ENCODE measurements around the gene AGBL4. TPM values are rescaled to one million over a fixed set of nuclear protein-coding genes. Genes with fewer than 3 reads are reported as not detected.

Gene AGBL4
- polyA plus RNA-seq, 3 donors = 0.05 TPM; not detected in 2

GRCh38 chr1:48940962-48941732 lies 1082.6 kb downstream of the AGBL4 start:
- H3K9ac ChIP-seq (ENCODE audit: insufficient read depth, low read length, poor library complexity, severe bottlenecking) = no peak overlapping the region
- Mint-ChIP-seq H3K4me1 (no peaks in the 10 kb centered on the region), H3K27ac (no peak overlapping the region), H3K4me3 (no peak overlapping the region), H3K27me3 (ENCODE audit: low read depth in 3 of 3) (peaks cover 0 to 8% (median 5%) of the 10 kb centered on the region in 3 donors), H3K36me3 (no peaks in the 10 kb centered on the region), H3K9me3 (peaks cover 0 to 2% (median 0%) of the 10 kb centered on the region in 7 donors)
- no peaks in the 10 kb centered on the region for H3K36me3 ChIP-seq (replicated peaks in 1 of 2; ENCODE audit: control insufficient read depth in 1 of 2, insufficient read depth in 2 of 2, low read length in 2 of 2)
- intact Hi-C loops (cut with micrococcal nuclease) = no loop called here
- no peaks in the 10 kb centered on the region for H4K20me1 ChIP-seq (ENCODE audit: insufficient read depth, low read length)
- no peak overlapping the region for H3K4me3 ChIP-seq (replicated peaks in 1 of 3; ENCODE audit: low read depth in 2 of 3, low read length in 3 of 3)
- no peak overlapping the region for H3K27ac ChIP-seq (ENCODE audit: low read depth in 1 of 2, low read length in 2 of 2)
- H3K79me2 ChIP-seq (ENCODE audit: insufficient read depth, low read length) = no peaks in the 10 kb centered on the region
- no peak overlapping the region for H2AFZ ChIP-seq (ENCODE audit: insufficient read depth, low read depth, low read length, poor library complexity, severe bottlenecking)
- H3K4me1 ChIP-seq (ENCODE audit: control insufficient read depth in 1 of 2, insufficient read depth in 2 of 2, low read length in 2 of 2) = no peaks in the 10 kb centered on the region
- H3K27me3 ChIP-seq (ENCODE audit: control insufficient read depth in 2 of 2, insufficient read depth in 2 of 2, low read length in 2 of 2) = no peaks in the 10 kb centered on the region
- TF ChIP-seq CTCF (IDR thresholded peaks at IDR 0.05) = no peak
- H3K9me3 ChIP-seq (replicated peaks in 1 of 2; ENCODE audit: control insufficient read depth in 1 of 2, insufficient read depth in 1 of 2, low read length in 2 of 2) = no peaks in the 10 kb centered on the region
- no peak overlapping the region for H3K4me2 ChIP-seq (replicated peaks; ENCODE audit: extremely low read depth, low read length, poor library complexity, severe bottlenecking)
- DNase-seq = no peak

GRCh38 chr1:48940354-48940753 lies 1083.4 kb downstream of the AGBL4 start:
- Mint-ChIP-seq H3K4me3 (no peak overlapping the region), H3K27ac (no peak overlapping the region), H3K9me3 (peaks cover 0 to 4% (median 0%) of the 10 kb centered on the region in 7 donors), H3K36me3 (no peaks in the 10 kb centered on the region), H3K4me1 (no peaks in the 10 kb centered on the region), H3K27me3 (ENCODE audit: low read depth in 3 of 3) (peaks cover 0 to 8% (median 5%) of the 10 kb centered on the region in 3 donors)
- Histone ChIP-seq H3K27me3 (ENCODE audit: control insufficient read depth in 2 of 2, insufficient read depth in 2 of 2, low read length in 2 of 2) (no peaks in the 10 kb centered on the region), H3K9me3 (replicated peaks in 1 of 2; ENCODE audit: control insufficient read depth in 1 of 2, insufficient read depth in 1 of 2, low read length in 2 of 2) (no peaks in the 10 kb centered on the region), H3K4me3 (replicated peaks in 1 of 3; ENCODE audit: low read depth in 2 of 3, low read length in 3 of 3) (no peak overlapping the region), H3K36me3 (replicated peaks in 1 of 2; ENCODE audit: control insufficient read depth in 1 of 2, insufficient read depth in 2 of 2, low read length in 2 of 2) (no peaks in the 10 kb centered on the region), H3K27ac (ENCODE audit: low read depth in 1 of 2, low read length in 2 of 2) (no peak overlapping the region), H3K9ac (ENCODE audit: insufficient read depth, low read length, poor library complexity, severe bottlenecking) (no peak overlapping the region), H3K79me2 (ENCODE audit: insufficient read depth, low read length) (no peaks in the 10 kb centered on the region), H4K20me1 (ENCODE audit: insufficient read depth, low read length) (no peaks in the 10 kb centered on the region), H3K4me2 (replicated peaks; ENCODE audit: extremely low read depth, low read length, poor library complexity, severe bottlenecking) (no peak overlapping the region), H2AFZ (ENCODE audit: insufficient read depth, low read depth, low read length, poor library complexity, severe bottlenecking) (no peak overlapping the region), H3K4me1 (ENCODE audit: control insufficient read depth in 1 of 2, insufficient read depth in 2 of 2, low read length in 2 of 2) (no peaks in the 10 kb centered on the region)
- TF ChIP-seq CTCF (IDR thresholded peaks at IDR 0.05) = no peak
- intact Hi-C loops (cut with micrococcal nuclease) = no loop called here
- no CpG with 5 or more reads among the region's 2 CpGs for WGBS (ENCODE audit: insufficient coverage)
- DNase-seq = no peak
